ENCODE data around the gene ZMYND11.

The ZMYND11 gene

GRCh38 chr10:266974-267425 lies 131.7 kb downstream of the ZMYND11 start:
- no peak overlapping the region for H3K27ac ChIP-seq
- TF ChIP-seq CTCF (IDR thresholded peaks at IDR 0.05) (no peak), ZFX (IDR thresholded peaks at IDR 0.05; ENCODE audit: borderline replicate concordance) (no peak)

GRCh38 chr10:267705-268104 lies 132.4 kb downstream of the ZMYND11 start:
- TF ChIP-seq CTCF (IDR thresholded peaks at IDR 0.05), result no peak
- TF ChIP-seq ZFX (IDR thresholded peaks at IDR 0.05; ENCODE audit: borderline replicate concordance), result no peak
- H3K27ac ChIP-seq, result no peak overlapping the region

GRCh38 chr10:269440-270074 lies 134.3 kb downstream of the ZMYND11 start:
- no peak for TF ChIP-seq CTCF (IDR thresholded peaks at IDR 0.05)
- no peak overlapping the region for H3K27ac ChIP-seq

GRCh38 chr10:271201-271600 lies 135.9 kb downstream of the ZMYND11 start:
- TF ChIP-seq ZFX (IDR thresholded peaks at IDR 0.05; ENCODE audit: borderline replicate concordance), result no peak
- TF ChIP-seq CTCF (IDR thresholded peaks at IDR 0.05), result no peak
- no peak overlapping the region for H3K27ac ChIP-seq

- TF ChIP-seq CTCF (IDR thresholded peaks at IDR 0.05), result no peak
- no peak for TF ChIP-seq ZFX (IDR thresholded peaks at IDR 0.05; ENCODE audit: borderline replicate concordance)
- no peak overlapping the region for H3K27ac ChIP-seq
Measured at GRCh38 chr10:271722-272121, 136.5 kb downstream of the ZMYND11 start.

- TF ChIP-seq CTCF (IDR thresholded peaks at IDR 0.05) (no peak), ZFX (IDR thresholded peaks at IDR 0.05; ENCODE audit: borderline replicate concordance) (no peak)
Measured at GRCh38 chr10:273088-273487, 137.8 kb downstream of the ZMYND11 start.

GRCh38 chr10:274866-275265 lies 139.6 kb downstream of the ZMYND11 start:
- H3K27ac ChIP-seq, result no peak overlapping the region
- TF ChIP-seq CTCF (IDR thresholded peaks at IDR 0.05), result no peak
- TF ChIP-seq ZFX (IDR thresholded peaks at IDR 0.05; ENCODE audit: borderline replicate concordance), result no peak

More at GRCh38 chr10:273088-273487, 137.8 kb downstream of the ZMYND11 start:
- H3K27ac ChIP-seq, result no peak overlapping the region
